DND-41 (cell line): ENCODE data around the gene RAB40A.

Experiments used
- ATAC-seq: fragments of 200-7000 bp; cut with Tn5 transposase; 3 replicates; pipeline ENCODE4 v1.9.1; 2021; ENCODE audit warnings: low read depth; ENCODE audit not compliant: insufficient read depth
- DNase-seq: peaks from one replicate; pipeline ENCODE4 v3.0.0-alpha.2; 2020
- H2AFZ ChIP-seq: 2 replicates; pipeline ENCODE4 v1.6.0; 2012; ENCODE audit warnings: low read depth, low read length
- H3K27ac ChIP-seq: 2 replicates; pipeline ENCODE4 v1.5.1; 2012; ENCODE audit warnings: low read length, inconsistent platforms
- H3K27me3 ChIP-seq: fragments of 200-600 bp; sonication (generic); 2 replicates; pipeline ENCODE4 v1.6.0; 2012; ENCODE audit warnings: low read length, mild to moderate bottlenecking, inconsistent platforms; ENCODE audit not compliant: insufficient read depth, poor library complexity
- H3K36me3 ChIP-seq: 2 replicates; pipeline ENCODE4 v1.5.1; 2012; ENCODE audit warnings: low read length, inconsistent platforms; ENCODE audit not compliant: insufficient read depth
- H3K4me1 ChIP-seq: 2 replicates; pipeline ENCODE4 v1.5.1; 2012; ENCODE audit warnings: mild to moderate bottlenecking, low read length; ENCODE audit not compliant: insufficient read depth
- H3K4me2 ChIP-seq: 2 replicates; pipeline ENCODE4 v1.6.0; 2012; ENCODE audit warnings: mild to moderate bottlenecking, moderate library complexity, low read length, inconsistent platforms; ENCODE audit not compliant: insufficient read depth
- H3K4me3 ChIP-seq, 2 experiments: fragments of 200-600 bp in 1 of 2; shearing (Covaris generic) in 1 of 2; 2 replicates each; pipeline ENCODE4 v1.5.1; 2012 to 2016; ENCODE audit warnings: inconsistent platforms in 2 of 2, low read length in 2 of 2, mild to moderate bottlenecking in 2 of 2, low read depth in 1 of 2, moderate library complexity in 1 of 2
- H3K79me2 ChIP-seq: 2 replicates; pipeline ENCODE4 v1.6.0; 2012; ENCODE audit warnings: low read length, inconsistent platforms; ENCODE audit not compliant: insufficient read depth
- H3K9ac ChIP-seq: 2 replicates; pipeline ENCODE4 v1.6.0; 2012; ENCODE audit warnings: low read depth, mild to moderate bottlenecking, inconsistent platforms, low read length, moderate library complexity
- H3K9me3 ChIP-seq: 2 replicates; pipeline ENCODE4 v1.5.1; 2012; ENCODE audit warnings: low read length, moderate library complexity, mild to moderate bottlenecking, inconsistent platforms; ENCODE audit not compliant: insufficient read depth, severe bottlenecking
- H4K20me1 ChIP-seq: 2 replicates; pipeline ENCODE4 v1.6.0; 2012; ENCODE audit warnings: low read length; ENCODE audit not compliant: insufficient read depth
- EZH2 ChIP-seq: IDR thresholded peaks from 3 replicates; pipeline ENCODE4 v1.6.1; 2012; ENCODE audit warnings: borderline replicate concordance, low read depth, mild to moderate bottlenecking, moderate library complexity, low read length, inconsistent platforms; ENCODE audit not compliant: severe bottlenecking
- TF ChIP-seq, protein P1 (sequence below): IDR thresholded peaks from 2 replicates; pipeline ENCODE4 v1.5.1; 2012; ENCODE audit warnings: borderline replicate concordance, low read length, moderate library complexity, mild to moderate bottlenecking; ENCODE audit not compliant: poor library complexity, severe bottlenecking; ENCODE audit errors: extremely low read depth

Gene RAB40A

DNA sequence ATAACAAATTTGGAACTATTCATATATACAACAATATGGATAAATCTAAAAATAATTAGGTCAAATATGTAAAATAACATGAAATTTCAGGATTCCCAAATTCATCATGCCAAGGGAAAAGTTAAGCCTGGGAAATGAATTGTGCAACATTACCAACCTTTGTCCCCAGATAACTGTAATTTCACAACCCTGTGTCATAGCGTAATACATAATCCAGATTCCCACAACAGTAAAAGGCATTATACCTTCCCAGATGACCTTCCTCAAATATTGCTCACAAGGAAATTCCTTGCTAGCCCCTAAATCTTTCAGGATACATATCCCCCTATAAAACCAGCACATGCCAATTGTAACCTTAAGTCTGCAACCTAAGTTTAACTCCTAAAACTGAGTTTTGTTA lies 32.9 kb upstream of the RAB40A start:
- no peak overlapping the region for H3K4me2 ChIP-seq
- ATAC-seq (no peak), DNase-seq (no peak)
- H3K9me3 ChIP-seq = no peaks in the 10 kb centered on the region
- TF ChIP-seq, protein P1, sequence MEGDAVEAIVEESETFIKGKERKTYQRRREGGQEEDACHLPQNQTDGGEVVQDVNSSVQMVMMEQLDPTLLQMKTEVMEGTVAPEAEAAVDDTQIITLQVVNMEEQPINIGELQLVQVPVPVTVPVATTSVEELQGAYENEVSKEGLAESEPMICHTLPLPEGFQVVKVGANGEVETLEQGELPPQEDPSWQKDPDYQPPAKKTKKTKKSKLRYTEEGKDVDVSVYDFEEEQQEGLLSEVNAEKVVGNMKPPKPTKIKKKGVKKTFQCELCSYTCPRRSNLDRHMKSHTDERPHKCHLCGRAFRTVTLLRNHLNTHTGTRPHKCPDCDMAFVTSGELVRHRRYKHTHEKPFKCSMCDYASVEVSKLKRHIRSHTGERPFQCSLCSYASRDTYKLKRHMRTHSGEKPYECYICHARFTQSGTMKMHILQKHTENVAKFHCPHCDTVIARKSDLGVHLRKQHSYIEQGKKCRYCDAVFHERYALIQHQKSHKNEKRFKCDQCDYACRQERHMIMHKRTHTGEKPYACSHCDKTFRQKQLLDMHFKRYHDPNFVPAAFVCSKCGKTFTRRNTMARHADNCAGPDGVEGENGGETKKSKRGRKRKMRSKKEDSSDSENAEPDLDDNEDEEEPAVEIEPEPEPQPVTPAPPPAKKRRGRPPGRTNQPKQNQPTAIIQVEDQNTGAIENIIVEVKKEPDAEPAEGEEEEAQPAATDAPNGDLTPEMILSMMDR = no peak
- TF ChIP-seq EZH2 = no peak
- no peaks in the 10 kb centered on the region for H3K36me3 ChIP-seq
- H2AFZ ChIP-seq = no peak overlapping the region
- no peak overlapping the region for H3K4me3 ChIP-seq
- no peak overlapping the region for H3K27ac ChIP-seq
- H3K4me1 ChIP-seq = peaks cover 14% of the 10 kb centered on the region
- H3K27me3 ChIP-seq = no peaks in the 10 kb centered on the region
- H3K79me2 ChIP-seq = no peaks in the 10 kb centered on the region
- no peaks in the 10 kb centered on the region for H4K20me1 ChIP-seq
- no peak overlapping the region for H3K9ac ChIP-seq

DNA sequence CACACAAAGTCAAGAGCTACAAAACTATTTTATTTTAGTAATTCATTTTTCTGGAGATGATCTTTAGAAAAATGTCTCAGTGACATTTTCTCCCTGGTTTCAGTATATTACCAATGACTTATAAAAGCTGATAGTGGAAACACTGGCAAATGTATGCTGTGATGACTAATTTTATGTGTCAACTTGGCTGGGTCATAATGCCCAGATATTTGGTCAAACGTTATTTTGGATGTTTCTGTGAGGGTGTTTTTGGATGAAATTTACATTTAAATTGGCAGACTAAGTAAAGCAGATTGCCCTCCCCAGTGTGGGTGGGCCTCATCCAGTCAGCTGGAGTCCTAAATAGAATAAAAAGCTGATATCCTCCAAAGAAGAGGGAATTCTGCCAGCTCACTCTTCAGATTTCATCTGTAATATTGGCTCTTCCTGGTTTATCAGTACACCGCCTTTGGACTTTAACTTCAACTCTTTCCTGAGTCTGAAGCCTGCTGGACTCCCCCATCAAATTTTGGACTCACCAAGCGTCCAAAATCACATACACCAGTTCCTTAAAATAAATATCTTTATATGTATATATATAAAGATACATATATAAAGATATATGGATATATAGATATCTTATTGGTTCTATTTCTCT lies 31.2 kb upstream of the RAB40A start:
- no peaks in the 10 kb centered on the region for H4K20me1 ChIP-seq
- H3K27me3 ChIP-seq = no peaks in the 10 kb centered on the region
- peaks cover 14% of the 10 kb centered on the region for H3K4me1 ChIP-seq
- no peaks in the 10 kb centered on the region for H3K79me2 ChIP-seq
- H2AFZ ChIP-seq = no peak overlapping the region
- no peak for TF ChIP-seq EZH2
- TF ChIP-seq, protein P1 = no peak
- no peak overlapping the region for H3K27ac ChIP-seq
- ATAC-seq (no peak), DNase-seq (no peak)
- H3K9me3 ChIP-seq = no peaks in the 10 kb centered on the region
- H3K36me3 ChIP-seq = no peaks in the 10 kb centered on the region
- no peak overlapping the region for H3K9ac ChIP-seq
- no peak overlapping the region for H3K4me3 ChIP-seq
- H3K4me2 ChIP-seq = no peak overlapping the region

DNA sequence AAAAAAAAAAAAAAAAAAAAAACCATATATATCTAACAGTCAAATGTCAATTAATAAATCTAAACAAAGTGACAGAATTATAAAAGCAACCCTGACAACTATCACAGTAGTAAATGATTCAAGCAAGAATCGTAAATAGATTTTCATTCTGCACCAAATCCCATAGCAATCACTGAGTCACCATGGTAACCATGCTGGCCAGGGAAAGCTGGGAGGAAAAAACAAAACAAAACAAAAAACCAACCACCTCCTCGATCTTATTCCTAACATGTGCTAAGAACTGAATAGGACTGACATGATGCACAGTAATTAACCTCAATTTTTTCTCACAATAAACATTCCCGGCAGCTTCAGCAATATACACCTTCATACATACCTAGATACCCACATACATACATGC lies 30.6 kb upstream of the RAB40A start:
- H4K20me1 ChIP-seq = no peaks in the 10 kb centered on the region
- no peaks in the 10 kb centered on the region for H3K79me2 ChIP-seq
- DNase-seq (no peak), ATAC-seq (no peak)
- H3K9me3 ChIP-seq = no peaks in the 10 kb centered on the region
- H3K4me3 ChIP-seq = no peak overlapping the region
- no peak overlapping the region for H3K4me2 ChIP-seq
- no peaks in the 10 kb centered on the region for H3K27me3 ChIP-seq
- H2AFZ ChIP-seq = no peak overlapping the region
- no peak overlapping the region for H3K27ac ChIP-seq
- no peak overlapping the region for H3K9ac ChIP-seq
- TF ChIP-seq EZH2 = no peak
- TF ChIP-seq, protein P1 = no peak
- H3K4me1 ChIP-seq = peaks cover 10% of the 10 kb centered on the region
- H3K36me3 ChIP-seq = no peaks in the 10 kb centered on the region

DNA sequence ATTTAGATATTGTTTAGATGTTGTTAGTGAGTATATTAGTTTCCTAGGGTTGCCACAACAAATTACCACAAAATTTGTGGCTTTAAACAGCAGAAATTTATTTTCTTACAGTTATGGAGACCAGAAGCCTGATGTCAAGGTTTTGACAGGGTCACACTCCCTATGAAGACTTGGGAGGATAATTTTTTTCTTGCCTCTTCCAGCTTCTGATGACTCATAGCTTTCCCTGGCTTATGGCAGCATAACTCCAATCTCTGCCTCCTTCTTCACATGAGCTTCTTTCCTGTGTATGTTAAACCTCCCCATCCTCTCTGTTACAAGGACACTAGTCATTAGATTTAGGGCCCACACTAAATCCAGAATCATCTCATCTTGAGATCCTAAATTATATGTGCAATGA lies 20.9 kb upstream of the RAB40A start:
- Histone ChIP-seq H3K4me2 (no peak overlapping the region), H3K4me3 (no peak overlapping the region), H3K27ac (no peak overlapping the region), H4K20me1 (no peaks in the 10 kb centered on the region), H3K27me3 (no peaks in the 10 kb centered on the region), H3K79me2 (no peaks in the 10 kb centered on the region), H3K9me3 (no peaks in the 10 kb centered on the region), H3K4me1 (no peaks in the 10 kb centered on the region), H2AFZ (no peak overlapping the region), H3K9ac (no peak overlapping the region), H3K36me3 (no peaks in the 10 kb centered on the region)
- TF ChIP-seq, protein P1 = no peak
- no peak for TF ChIP-seq EZH2
- ATAC-seq (no peak), DNase-seq (no peak)
